K562 (cell line): Measurements from ENCODE around the gene EIF4G1. TPM values are rescaled to one million over a fixed set of nuclear protein-coding genes. Genes with fewer than 3 reads are reported as not detected.

ENCODE experiments used
- HDAC2 ChIP-seq: fragments of 450-650 bp; IDR thresholded peaks from 2 replicates; pipeline ENCODE4 v1.6.1; 2016; ENCODE audit warnings: mild to moderate bottlenecking
- MBD2 ChIP-seq: sonication (generic); IDR thresholded peaks from 2 replicates; pipeline ENCODE4 v1.6.1; 2016; ENCODE audit warnings: low read depth, borderline replicate concordance
- MCM3 ChIP-seq: fragments of 450-650 bp; IDR thresholded peaks from 2 replicates; pipeline ENCODE4 v1.6.1; 2016
- MECOM ChIP-seq: fragments of 250-450 bp; sonication (Bioruptor Pico); IDR thresholded peaks from 2 replicates; pipeline ENCODE4 v1.8.0; 2022; ENCODE audit warnings: inconsistent platforms
- SAP30 ChIP-seq: fragments of 200-600 bp; sonication (generic); IDR thresholded peaks from 2 replicates; pipeline ENCODE4 v1.6.1; 2012; ENCODE audit warnings: borderline replicate concordance, low read depth, mild to moderate bottlenecking, moderate library complexity, low read length, control low read depth, inconsistent platforms; ENCODE audit not compliant: insufficient read depth, poor library complexity, severe bottlenecking
- SIN3B ChIP-seq: fragments of 450-650 bp; IDR thresholded peaks from 2 replicates; pipeline ENCODE4 v1.6.1; 2017; ENCODE audit warnings: low read depth, mild to moderate bottlenecking, moderate library complexity
- SPI1 ChIP-seq: IDR thresholded peaks from 2 replicates; pipeline ENCODE4 v1.6.1; 2011; ENCODE audit warnings: low read depth, low read length, control low read depth, borderline replicate concordance
- TAF15 ChIP-seq: fragments of 200-400 bp; formaldehyde crosslinking; IDR thresholded peaks from 2 replicates; pipeline ENCODE4 v1.6.1; 2017; ENCODE audit warnings: mild to moderate bottlenecking, low read depth, low read length, moderate library complexity
- ZEB2 ChIP-seq: fragments of 450-650 bp; IDR thresholded peaks from 2 replicates; pipeline ENCODE4 v1.6.1; 2016
- ZFP30 ChIP-seq: fragments of 250-450 bp; sonication (Bioruptor Pico); IDR thresholded peaks from 2 replicates; pipeline ENCODE4 v1.8.0; 2022; ENCODE audit warnings: moderate library complexity, mild to moderate bottlenecking, inconsistent platforms, borderline replicate concordance
- ZNF324 ChIP-seq: fragments of 250-450 bp; sonication (Bioruptor Pico); IDR thresholded peaks from 2 replicates; pipeline ENCODE4 v1.4.0; 2020; ENCODE audit warnings: mild to moderate bottlenecking
- polyA plus RNA-seq, 8 experiments: library from polyadenylated mRNA; depleted of rRNA in 4 of 8; stranded (reverse) in 5 of 8; unstranded in 3 of 8; fragments of >200 nt; fragmentation: Nextera tagmentation in 2 of 8; fragmentation: Illumina TruSeq in 1 of 8; extraction: Ambion mirVana in 2 of 8; extraction: Trizol in 1 of 8; gene quantifications; 2 replicates each; pipeline versions ENCODE4 v1.2.1 to v1.2.3, GENCODE V29; 2011 to 2014; ENCODE audit warnings: inconsistent platforms in 1 of 8, missing spikeins in 1 of 8
- total RNA-seq, 7 experiments: library from RNA; depleted of rRNA in 6 of 7; stranded (reverse); fragments of >200 nt in 6 of 7; fragmentation: Illumina TruSeq in 2 of 7; extraction: Trizol in 2 of 7; gene quantifications; 2 replicates each; pipeline versions ENCODE4 v1.2.1 to v1.2.3, GENCODE V29; 2011 to 2021; ENCODE audit warnings: low replicate concordance in 1 of 7
- TF ChIP-seq, protein P1 (sequence below), 2 experiments: fragments of 450-650 bp; IDR thresholded peaks; 2 replicates each; pipeline ENCODE4 v1.6.1; 2018; ENCODE audit warnings: mild to moderate bottlenecking in 2 of 2, low read depth in 1 of 2; ENCODE audit not compliant: partially characterized antibody in 2 of 2
- TF ChIP-seq, protein P2 (sequence below): fragments of 250-450 bp; sonication (Bioruptor Pico); IDR thresholded peaks from 2 replicates; pipeline ENCODE4 v1.4.0; 2020
- TF ChIP-seq, protein P3 (sequence below), 2 experiments: IDR thresholded peaks; 2 replicates each; pipeline ENCODE4 v1.6.1; 2012; ENCODE audit warnings: improper control_type of control experiment in 2 of 2, low read depth in 2 of 2, low read length in 2 of 2, borderline replicate concordance in 1 of 2

EIF4G1 gene
- total and polyA plus RNA-seq, 9 of the 15 experiments (the other 6 are each of a cell fraction or from before 2014, with no cell fraction given), result 4.6 to 505 (median 155) TPM

DNA sequence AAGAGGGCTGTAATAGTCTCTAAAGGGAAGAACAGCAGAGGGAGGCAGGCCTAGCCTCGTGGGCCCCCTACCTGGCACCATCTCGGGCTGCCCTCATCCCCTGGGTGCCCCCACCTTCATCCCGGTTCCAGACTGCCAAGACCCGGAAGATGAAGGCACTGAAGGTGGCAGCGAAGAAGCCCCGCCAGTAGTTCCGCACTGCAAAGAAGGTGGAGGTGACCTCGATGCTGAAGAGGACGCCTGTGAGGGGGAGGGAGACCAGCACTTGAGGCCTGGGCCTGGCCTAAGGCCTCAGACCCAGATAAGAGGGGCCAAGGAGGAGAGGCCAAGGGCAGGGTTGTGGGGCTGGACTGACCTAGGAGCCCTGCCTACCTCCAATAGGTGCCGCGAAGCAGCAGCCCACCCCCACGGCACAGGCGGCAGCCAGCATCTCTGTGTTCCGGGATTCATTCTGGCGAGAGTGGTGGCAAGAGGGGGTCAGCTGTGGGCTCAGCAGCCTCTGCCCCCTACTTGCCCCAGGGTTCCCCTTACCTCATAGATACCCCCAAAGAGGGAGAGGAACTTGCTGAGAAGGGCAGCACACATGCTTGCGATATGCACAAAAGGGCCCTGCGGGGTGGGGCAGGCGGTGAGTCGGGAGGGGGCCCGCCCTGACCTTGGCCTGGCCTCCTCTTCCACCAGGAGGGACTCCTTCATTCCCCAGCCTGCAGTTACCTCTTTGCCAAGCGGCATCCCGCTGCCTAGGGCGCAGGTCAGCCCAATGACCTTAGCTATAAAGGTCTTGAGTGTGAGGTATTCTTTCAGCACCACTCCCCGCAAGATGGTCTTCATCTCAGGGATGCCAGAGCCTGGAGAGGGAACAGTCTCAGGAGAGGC, 43.1 kb downstream of the EIF4G1 start (continued):
- TF ChIP-seq, protein P1, sequence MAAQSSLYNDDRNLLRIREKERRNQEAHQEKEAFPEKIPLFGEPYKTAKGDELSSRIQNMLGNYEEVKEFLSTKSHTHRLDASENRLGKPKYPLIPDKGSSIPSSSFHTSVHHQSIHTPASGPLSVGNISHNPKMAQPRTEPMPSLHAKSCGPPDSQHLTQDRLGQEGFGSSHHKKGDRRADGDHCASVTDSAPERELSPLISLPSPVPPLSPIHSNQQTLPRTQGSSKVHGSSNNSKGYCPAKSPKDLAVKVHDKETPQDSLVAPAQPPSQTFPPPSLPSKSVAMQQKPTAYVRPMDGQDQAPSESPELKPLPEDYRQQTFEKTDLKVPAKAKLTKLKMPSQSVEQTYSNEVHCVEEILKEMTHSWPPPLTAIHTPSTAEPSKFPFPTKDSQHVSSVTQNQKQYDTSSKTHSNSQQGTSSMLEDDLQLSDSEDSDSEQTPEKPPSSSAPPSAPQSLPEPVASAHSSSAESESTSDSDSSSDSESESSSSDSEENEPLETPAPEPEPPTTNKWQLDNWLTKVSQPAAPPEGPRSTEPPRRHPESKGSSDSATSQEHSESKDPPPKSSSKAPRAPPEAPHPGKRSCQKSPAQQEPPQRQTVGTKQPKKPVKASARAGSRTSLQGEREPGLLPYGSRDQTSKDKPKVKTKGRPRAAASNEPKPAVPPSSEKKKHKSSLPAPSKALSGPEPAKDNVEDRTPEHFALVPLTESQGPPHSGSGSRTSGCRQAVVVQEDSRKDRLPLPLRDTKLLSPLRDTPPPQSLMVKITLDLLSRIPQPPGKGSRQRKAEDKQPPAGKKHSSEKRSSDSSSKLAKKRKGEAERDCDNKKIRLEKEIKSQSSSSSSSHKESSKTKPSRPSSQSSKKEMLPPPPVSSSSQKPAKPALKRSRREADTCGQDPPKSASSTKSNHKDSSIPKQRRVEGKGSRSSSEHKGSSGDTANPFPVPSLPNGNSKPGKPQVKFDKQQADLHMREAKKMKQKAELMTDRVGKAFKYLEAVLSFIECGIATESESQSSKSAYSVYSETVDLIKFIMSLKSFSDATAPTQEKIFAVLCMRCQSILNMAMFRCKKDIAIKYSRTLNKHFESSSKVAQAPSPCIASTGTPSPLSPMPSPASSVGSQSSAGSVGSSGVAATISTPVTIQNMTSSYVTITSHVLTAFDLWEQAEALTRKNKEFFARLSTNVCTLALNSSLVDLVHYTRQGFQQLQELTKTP (IDR thresholded peaks at IDR 0.05; ENCODE audit: low read depth in 1 of 2, partially characterized antibody in 2 of 2), result no peak
- TF ChIP-seq, protein P2, sequence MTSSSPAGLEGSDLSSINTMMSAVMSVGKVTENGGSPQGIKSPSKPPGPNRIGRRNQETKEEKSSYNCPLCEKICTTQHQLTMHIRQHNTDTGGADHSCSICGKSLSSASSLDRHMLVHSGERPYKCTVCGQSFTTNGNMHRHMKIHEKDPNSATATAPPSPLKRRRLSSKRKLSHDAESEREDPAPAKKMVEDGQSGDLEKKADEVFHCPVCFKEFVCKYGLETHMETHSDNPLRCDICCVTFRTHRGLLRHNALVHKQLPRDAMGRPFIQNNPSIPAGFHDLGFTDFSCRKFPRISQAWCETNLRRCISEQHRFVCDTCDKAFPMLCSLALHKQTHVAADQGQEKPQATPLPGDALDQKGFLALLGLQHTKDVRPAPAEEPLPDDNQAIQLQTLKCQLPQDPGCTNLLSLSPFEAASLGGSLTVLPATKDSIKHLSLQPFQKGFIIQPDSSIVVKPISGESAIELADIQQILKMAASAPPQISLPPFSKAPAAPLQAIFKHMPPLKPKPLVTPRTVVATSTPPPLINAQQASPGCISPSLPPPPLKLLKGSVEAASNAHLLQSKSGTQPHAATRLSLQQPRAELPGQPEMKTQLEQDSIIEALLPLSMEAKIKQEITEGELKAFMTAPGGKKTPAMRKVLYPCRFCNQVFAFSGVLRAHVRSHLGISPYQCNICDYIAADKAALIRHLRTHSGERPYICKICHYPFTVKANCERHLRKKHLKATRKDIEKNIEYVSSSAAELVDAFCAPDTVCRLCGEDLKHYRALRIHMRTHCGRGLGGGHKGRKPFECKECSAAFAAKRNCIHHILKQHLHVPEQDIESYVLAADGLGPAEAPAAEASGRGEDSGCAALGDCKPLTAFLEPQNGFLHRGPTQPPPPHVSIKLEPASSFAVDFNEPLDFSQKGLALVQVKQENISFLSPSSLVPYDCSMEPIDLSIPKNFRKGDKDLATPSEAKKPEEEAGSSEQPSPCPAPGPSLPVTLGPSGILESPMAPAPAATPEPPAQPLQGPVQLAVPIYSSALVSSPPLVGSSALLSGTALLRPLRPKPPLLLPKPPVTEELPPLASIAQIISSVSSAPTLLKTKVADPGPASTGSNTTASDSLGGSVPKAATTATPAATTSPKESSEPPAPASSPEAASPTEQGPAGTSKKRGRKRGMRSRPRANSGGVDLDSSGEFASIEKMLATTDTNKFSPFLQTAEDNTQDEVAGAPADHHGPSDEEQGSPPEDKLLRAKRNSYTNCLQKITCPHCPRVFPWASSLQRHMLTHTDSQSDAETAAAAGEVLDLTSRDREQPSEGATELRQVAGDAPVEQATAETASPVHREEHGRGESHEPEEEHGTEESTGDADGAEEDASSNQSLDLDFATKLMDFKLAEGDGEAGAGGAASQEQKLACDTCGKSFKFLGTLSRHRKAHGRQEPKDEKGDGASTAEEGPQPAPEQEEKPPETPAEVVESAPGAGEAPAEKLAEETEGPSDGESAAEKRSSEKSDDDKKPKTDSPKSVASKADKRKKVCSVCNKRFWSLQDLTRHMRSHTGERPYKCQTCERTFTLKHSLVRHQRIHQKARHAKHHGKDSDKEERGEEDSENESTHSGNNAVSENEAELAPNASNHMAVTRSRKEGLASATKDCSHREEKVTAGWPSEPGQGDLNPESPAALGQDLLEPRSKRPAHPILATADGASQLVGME (CRISPR knock-in tag), result no peak
- TF ChIP-seq MCM3 (no peak), SAP30 (no peak), SPI1 (no peak), ZEB2 (no peak), ZNF324 (CRISPR knock-in tag) (no peak), ZFP30 (no peak), TAF15 (no peak), MECOM (CRISPR knock-in tag) (no peak), MBD2 (no peak), HDAC2 (no peak), SIN3B (no peak)
- TF ChIP-seq, protein P3, sequence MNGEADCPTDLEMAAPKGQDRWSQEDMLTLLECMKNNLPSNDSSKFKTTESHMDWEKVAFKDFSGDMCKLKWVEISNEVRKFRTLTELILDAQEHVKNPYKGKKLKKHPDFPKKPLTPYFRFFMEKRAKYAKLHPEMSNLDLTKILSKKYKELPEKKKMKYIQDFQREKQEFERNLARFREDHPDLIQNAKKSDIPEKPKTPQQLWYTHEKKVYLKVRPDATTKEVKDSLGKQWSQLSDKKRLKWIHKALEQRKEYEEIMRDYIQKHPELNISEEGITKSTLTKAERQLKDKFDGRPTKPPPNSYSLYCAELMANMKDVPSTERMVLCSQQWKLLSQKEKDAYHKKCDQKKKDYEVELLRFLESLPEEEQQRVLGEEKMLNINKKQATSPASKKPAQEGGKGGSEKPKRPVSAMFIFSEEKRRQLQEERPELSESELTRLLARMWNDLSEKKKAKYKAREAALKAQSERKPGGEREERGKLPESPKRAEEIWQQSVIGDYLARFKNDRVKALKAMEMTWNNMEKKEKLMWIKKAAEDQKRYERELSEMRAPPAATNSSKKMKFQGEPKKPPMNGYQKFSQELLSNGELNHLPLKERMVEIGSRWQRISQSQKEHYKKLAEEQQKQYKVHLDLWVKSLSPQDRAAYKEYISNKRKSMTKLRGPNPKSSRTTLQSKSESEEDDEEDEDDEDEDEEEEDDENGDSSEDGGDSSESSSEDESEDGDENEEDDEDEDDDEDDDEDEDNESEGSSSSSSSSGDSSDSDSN (IDR thresholded peaks at IDR 0.05; ENCODE audit: borderline replicate concordance in 1 of 2, low read depth in 2 of 2, low read length in 2 of 2), result 0 out of 4 replicates have a peak, but pooled peaks of 1 of the 2 experiments have one; percentile 30
